Astrocyte (in vitro differentiated cells and primary cell): ENCODE results near the gene PLEKHA6. TPM values are rescaled to one million over a fixed set of nuclear protein-coding genes. Genes with fewer than 3 reads are reported as not detected.

ENCODE experiments used
- DNase-seq: peaks from one replicate; pipeline ENCODE4 v3.0.0-alpha.2; 2010; ENCODE audit warnings: low read depth
- FAIRE-seq: peaks from 2 replicates; lab custom pipeline; 2011; peaks lifted over from hg19 to GRCh38; lab: Jason Lieb, UNC
- H2AFZ ChIP-seq: 2 replicates; pipeline ENCODE4 v1.6.0; 2012; ENCODE audit warnings: low read depth, low read length, inconsistent platforms
- H3K27ac ChIP-seq: 2 replicates; pipeline ENCODE4 v1.5.1; 2011; ENCODE audit warnings: low read depth, low read length, inconsistent platforms
- H3K27me3 ChIP-seq: 2 replicates; pipeline ENCODE4 v1.6.0; 2011; ENCODE audit warnings: low read length, inconsistent platforms; ENCODE audit not compliant: insufficient read depth
- H3K36me3 ChIP-seq: 2 replicates; pipeline ENCODE4 v1.5.1; 2011; ENCODE audit warnings: low read length, inconsistent platforms; ENCODE audit not compliant: insufficient read depth
- H3K4me1 ChIP-seq: 2 replicates; pipeline ENCODE4 v1.5.1; 2011; ENCODE audit warnings: low read length, inconsistent platforms; ENCODE audit not compliant: insufficient read depth
- H3K4me2 ChIP-seq: 2 replicates; pipeline ENCODE4 v1.6.0; 2012; ENCODE audit warnings: low read length, inconsistent platforms
- H3K4me3 ChIP-seq: 2 replicates; pipeline ENCODE4 v1.5.1; 2011; ENCODE audit warnings: low read depth, mild to moderate bottlenecking, low read length, inconsistent platforms; ENCODE audit not compliant: insufficient read depth
- H3K79me2 ChIP-seq: 2 replicates; pipeline ENCODE4 v1.6.0; 2012; ENCODE audit warnings: mild to moderate bottlenecking, low read length, inconsistent platforms; ENCODE audit not compliant: insufficient read depth
- H3K9ac ChIP-seq: 2 replicates; pipeline ENCODE4 v1.6.0; 2012; ENCODE audit warnings: mild to moderate bottlenecking, low read length, inconsistent platforms
- H3K9me3 ChIP-seq: 2 replicates; pipeline ENCODE4 v1.5.1; 2012; ENCODE audit warnings: low read depth, mild to moderate bottlenecking, low read length, inconsistent platforms; ENCODE audit not compliant: insufficient read depth
- H4K20me1 ChIP-seq: 2 replicates; pipeline ENCODE4 v1.6.0; 2012; ENCODE audit warnings: low read length, inconsistent platforms; ENCODE audit not compliant: insufficient read depth
- H3K27ac Mint-ChIP-seq: one replicate; pipeline ENCODE4 v1.8.0; 2021; ENCODE audit warnings: mild to moderate bottlenecking, mixed read lengths; ENCODE audit not compliant: unreplicated experiment
- H3K27me3 Mint-ChIP-seq: one replicate; pipeline ENCODE4 v1.8.0; 2021; ENCODE audit warnings: low read depth, mixed read lengths; ENCODE audit not compliant: unreplicated experiment
- H3K36me3 Mint-ChIP-seq: one replicate; pipeline ENCODE4 v1.8.0; 2021; ENCODE audit warnings: low read depth, mixed read lengths; ENCODE audit not compliant: unreplicated experiment
- H3K4me1 Mint-ChIP-seq: one replicate; pipeline ENCODE4 v1.8.0; 2021; ENCODE audit warnings: low read depth, mixed read lengths; ENCODE audit not compliant: unreplicated experiment
- H3K4me3 Mint-ChIP-seq: one replicate; pipeline ENCODE4 v1.8.0; 2021; ENCODE audit warnings: mild to moderate bottlenecking, moderate library complexity, mixed read lengths; ENCODE audit not compliant: unreplicated experiment
- H3K9me3 Mint-ChIP-seq: one replicate; pipeline ENCODE4 v1.8.0; 2021; ENCODE audit warnings: mild to moderate bottlenecking, mixed read lengths; ENCODE audit not compliant: unreplicated experiment
- CTCF ChIP-seq: IDR thresholded peaks from 2 replicates; pipeline ENCODE4 v1.5.1; 2011; ENCODE audit warnings: low read depth, mild to moderate bottlenecking, inconsistent platforms, low read length, moderate library complexity; ENCODE audit not compliant: insufficient read depth
- EZH2 ChIP-seq: IDR thresholded peaks from 2 replicates; pipeline ENCODE4 v1.6.1; 2012; ENCODE audit warnings: mild to moderate bottlenecking, low read length, inconsistent platforms; ENCODE audit not compliant: insufficient read depth
- total RNA-seq: library from RNA; stranded (reverse); gene quantifications from 2 replicates; pipeline ENCODE4 v1.2.1, GENCODE V29; 2021

PLEKHA6 gene
- total RNA-seq, 1 donor from 2014 or later: 1.5 TPM

GRCh38 chr1:204171751-204172178 is 188.0 kb downstream of the PLEKHA6 start:
- Histone ChIP-seq H3K27me3 (no peaks in the 10 kb centered on the region), H3K79me2 (no peaks in the 10 kb centered on the region), H3K27ac (peak overlapping the region; percentile 49), H4K20me1 (no peaks in the 10 kb centered on the region), H3K9me3 (peaks cover 10% of the 10 kb centered on the region), H3K9ac (no peak overlapping the region), H3K4me2 (peak overlapping the region; percentile 42), H3K4me1 (peaks cover 13% of the 10 kb centered on the region), H2AFZ (no peak overlapping the region), H3K36me3 (no peaks in the 10 kb centered on the region), H3K4me3 (no peak overlapping the region)
- peaks cover 7% of the 10 kb centered on the region for H3K27me3 Mint-ChIP-seq
- H3K4me1 Mint-ChIP-seq: no peaks in the 10 kb centered on the region
- H3K4me3 Mint-ChIP-seq: no peak overlapping the region
- no peak for TF ChIP-seq CTCF
- TF ChIP-seq EZH2: no peak
- H3K9me3 Mint-ChIP-seq: peaks cover 6% of the 10 kb centered on the region
- H3K36me3 Mint-ChIP-seq: no peaks in the 10 kb centered on the region
- DNase-seq (peak; percentile 73), FAIRE-seq (peak; percentile 34)
- no peak overlapping the region for H3K27ac Mint-ChIP-seq

- Histone ChIP-seq H3K27me3 (no peaks in the 10 kb centered on the region), H3K79me2 (no peaks in the 10 kb centered on the region), H2AFZ (no peak overlapping the region), H4K20me1 (no peaks in the 10 kb centered on the region), H3K27ac (no peak overlapping the region), H3K4me3 (no peak overlapping the region), H3K36me3 (no peaks in the 10 kb centered on the region), H3K4me2 (no peak overlapping the region), H3K4me1 (peaks cover 13% of the 10 kb centered on the region), H3K9ac (no peak overlapping the region), H3K9me3 (peaks cover 10% of the 10 kb centered on the region)
- Mint-ChIP-seq H3K9me3 (peaks cover 6% of the 10 kb centered on the region), H3K4me3 (no peak overlapping the region), H3K4me1 (no peaks in the 10 kb centered on the region), H3K36me3 (no peaks in the 10 kb centered on the region), H3K27me3 (peaks cover 14% of the 10 kb centered on the region), H3K27ac (no peak overlapping the region)
- no peak for TF ChIP-seq CTCF
- no peak for TF ChIP-seq EZH2
- no peak for FAIRE-seq
- no peak for DNase-seq
Observed at GRCh38 chr1:204170494-204171155, 189.1 kb downstream of the PLEKHA6 start.

GRCh38 chr1:204169858-204170257 is 189.9 kb downstream of the PLEKHA6 start:
- no peaks in the 10 kb centered on the region for H3K4me1 Mint-ChIP-seq
- peaks cover 20% of the 10 kb centered on the region for H3K27me3 Mint-ChIP-seq
- no peak overlapping the region for H2AFZ ChIP-seq
- H3K4me3 ChIP-seq: no peak overlapping the region
- H3K27ac ChIP-seq: no peak overlapping the region
- no peaks in the 10 kb centered on the region for H3K27me3 ChIP-seq
- H3K9me3 ChIP-seq: peaks cover 10% of the 10 kb centered on the region
- H4K20me1 ChIP-seq: no peaks in the 10 kb centered on the region
- DNase-seq: no peak
- H3K79me2 ChIP-seq: no peaks in the 10 kb centered on the region
- H3K27ac Mint-ChIP-seq: no peak overlapping the region
- peaks cover 13% of the 10 kb centered on the region for H3K4me1 ChIP-seq
- H3K9me3 Mint-ChIP-seq: peaks cover 6% of the 10 kb centered on the region
- no peaks in the 10 kb centered on the region for H3K36me3 Mint-ChIP-seq
- H3K36me3 ChIP-seq: no peaks in the 10 kb centered on the region
- TF ChIP-seq CTCF (no peak), EZH2 (no peak)
- H3K4me3 Mint-ChIP-seq: no peak overlapping the region
- no peak for FAIRE-seq
- H3K9ac ChIP-seq: no peak overlapping the region
- H3K4me2 ChIP-seq: no peak overlapping the region
